NCI-H2196 (cell line): ENCODE results near the gene RHOF.

ENCODE experiments used
- DNase-seq: peaks from one replicate; lab custom pipeline; 2025; ENCODE audit not compliant: unreplicated experiment; lab: John Stamatoyannopoulos, UW

Gene RHOF

DNA sequence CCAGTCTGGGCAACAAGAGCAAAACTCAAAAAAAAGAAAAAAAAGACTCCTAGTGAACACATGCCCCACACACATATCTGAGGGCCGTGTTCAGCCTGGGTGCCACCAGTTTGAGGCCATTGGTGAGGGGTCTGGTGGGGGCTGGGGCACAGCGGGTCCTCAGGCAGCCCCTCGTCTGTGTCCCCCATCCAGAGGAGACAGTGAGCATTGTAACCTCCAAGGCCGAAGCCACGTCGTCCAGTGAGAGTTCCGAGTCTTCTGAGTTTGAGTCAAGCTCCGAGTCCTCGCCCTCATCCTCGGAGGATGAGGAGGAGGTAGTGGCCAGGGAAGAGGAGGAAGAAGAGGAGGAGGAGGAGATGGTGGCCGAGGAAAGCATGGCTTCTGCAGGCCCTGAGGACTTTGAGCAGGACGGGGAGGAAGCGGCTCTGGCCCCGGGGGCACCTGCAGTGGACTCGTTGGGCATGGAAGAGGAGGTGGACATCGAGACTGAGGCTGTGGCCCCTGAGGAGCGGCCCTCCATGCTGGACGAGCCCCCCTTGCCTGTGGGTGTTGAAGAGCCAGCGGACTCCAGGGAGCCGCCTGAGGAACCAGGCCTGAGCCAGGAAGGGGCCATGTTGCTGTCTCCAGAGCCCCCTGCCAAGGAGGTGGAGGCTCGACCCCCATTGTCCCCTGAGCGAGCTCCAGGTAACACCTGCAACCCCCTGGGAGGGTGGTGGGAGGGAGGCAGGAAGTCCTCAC, 25.9 kb upstream of the RHOF start:
- DNase-seq = no peak

DNA sequence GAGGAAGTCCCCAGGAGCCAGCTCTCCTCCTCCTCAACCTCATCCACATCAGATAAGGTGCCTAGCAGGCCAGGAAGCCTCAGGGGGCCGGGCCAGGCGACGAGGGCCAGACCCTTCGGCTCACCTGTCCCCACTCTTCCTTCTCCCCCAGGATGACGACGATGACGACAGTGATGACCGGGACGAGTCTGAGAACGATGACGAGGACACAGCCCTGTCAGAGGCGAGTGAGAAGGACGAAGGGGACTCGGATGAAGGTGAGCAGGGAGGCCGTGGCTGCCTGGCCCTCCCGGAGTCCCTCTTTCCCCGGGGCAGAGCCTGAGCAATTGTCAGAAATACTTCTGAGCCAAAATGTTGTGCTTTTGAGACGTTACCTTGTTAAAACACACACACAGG, 24.2 kb upstream of the RHOF start:
- no peak for DNase-seq

DNA sequence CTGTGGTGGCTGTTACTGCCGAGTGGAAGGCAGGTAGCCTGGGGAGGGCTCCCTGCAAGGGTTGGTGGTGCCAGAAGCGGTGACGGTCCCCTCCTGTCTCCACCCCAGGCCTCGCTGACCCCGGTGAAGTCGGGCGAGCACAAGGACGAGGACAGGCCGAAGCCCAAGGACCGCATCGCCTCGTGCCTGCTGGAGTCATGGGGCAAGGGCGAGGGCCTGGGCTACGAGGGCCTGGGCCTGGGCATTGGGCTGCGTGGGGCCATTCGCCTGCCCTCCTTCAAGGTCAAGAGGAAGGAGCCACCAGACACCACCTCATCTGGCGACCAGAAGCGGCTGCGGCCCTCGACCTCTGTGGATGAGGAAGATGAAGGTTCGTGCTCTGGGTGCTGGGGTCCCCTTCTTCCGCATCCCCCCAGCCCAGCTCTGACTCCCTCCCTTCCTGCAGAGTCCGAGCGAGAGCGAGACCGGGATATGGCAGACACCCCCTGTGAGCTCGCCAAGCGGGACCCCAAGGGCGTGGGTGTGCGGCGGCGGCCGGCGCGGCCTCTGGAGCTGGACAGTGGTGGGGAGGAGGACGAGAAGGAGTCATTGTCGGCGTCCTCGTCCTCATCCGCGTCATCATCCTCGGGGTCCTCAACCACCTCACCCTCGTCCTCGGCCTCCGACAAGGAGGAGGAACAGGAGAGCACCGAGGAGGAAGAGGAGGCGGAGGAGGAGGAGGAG, 23.6 kb upstream of the RHOF start:
- DNase-seq = no peak

DNA sequence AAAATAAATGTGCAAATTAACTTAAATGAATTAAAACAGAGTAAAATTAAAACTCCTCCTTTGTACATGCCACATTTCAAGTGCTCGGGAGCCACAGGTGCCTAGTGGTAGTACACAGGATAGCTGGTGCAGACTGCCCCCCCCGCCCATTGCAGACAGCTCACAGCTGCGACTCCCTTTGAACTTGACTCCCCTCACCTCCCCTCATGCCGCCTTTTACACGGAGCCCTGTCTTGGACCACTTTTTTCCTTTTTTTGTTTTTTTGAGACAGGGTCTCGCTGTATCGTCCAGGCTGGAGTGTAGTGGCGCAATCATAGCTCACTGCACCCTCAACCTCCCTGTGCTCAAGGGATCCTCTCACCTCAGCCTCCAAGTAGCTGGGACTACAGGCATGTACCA, 21.8 kb upstream of the RHOF start:
- DNase-seq = no peak

DNA sequence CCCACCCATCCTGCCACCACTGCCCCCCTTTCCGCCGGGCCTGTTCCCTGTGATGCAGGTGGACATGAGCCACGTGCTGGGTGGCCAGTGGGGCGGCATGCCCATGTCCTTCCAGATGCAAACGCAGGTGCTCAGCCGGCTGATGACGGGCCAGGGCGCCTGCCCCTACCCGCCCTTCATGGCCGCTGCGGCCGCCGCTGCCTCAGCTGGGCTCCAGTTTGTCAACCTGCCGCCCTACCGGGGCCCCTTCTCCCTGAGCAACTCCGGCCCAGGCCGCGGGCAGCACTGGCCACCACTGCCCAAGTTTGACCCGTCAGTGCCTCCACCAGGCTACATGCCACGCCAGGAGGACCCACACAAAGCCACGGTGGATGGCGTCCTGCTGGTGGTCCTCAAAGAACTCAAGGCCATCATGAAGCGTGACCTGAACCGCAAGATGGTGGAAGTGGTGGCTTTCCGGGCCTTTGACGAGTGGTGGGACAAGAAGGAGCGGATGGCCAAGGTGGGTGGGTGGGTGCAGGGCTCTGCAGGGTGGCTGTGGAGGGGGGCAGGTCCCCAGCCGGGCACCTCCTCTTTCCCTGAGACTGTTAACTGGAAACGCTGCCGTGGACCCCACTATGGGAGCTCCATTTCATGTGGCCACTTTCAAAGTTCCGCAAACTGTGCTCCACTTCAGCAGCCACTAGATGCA, 21.1 kb upstream of the RHOF start:
- no peak for DNase-seq

DNA sequence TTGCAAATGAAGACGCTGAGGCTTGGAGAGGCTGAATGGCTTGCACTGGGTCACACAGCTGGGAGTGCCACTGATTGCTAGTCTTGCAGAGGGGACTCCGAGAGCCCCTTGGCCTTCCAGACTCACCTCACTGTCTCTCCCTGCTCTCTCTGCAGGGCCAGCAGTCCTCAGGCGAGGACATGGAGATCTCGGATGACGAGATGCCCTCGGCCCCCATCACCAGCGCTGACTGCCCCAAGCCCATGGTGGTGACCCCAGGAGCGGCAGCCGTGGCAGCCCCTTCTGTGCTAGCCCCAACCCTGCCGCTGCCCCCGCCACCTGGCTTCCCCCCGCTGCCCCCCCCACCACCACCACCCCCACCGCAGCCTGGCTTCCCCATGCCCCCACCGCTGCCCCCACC, 20.5 kb upstream of the RHOF start:
- no peak for DNase-seq

DNA sequence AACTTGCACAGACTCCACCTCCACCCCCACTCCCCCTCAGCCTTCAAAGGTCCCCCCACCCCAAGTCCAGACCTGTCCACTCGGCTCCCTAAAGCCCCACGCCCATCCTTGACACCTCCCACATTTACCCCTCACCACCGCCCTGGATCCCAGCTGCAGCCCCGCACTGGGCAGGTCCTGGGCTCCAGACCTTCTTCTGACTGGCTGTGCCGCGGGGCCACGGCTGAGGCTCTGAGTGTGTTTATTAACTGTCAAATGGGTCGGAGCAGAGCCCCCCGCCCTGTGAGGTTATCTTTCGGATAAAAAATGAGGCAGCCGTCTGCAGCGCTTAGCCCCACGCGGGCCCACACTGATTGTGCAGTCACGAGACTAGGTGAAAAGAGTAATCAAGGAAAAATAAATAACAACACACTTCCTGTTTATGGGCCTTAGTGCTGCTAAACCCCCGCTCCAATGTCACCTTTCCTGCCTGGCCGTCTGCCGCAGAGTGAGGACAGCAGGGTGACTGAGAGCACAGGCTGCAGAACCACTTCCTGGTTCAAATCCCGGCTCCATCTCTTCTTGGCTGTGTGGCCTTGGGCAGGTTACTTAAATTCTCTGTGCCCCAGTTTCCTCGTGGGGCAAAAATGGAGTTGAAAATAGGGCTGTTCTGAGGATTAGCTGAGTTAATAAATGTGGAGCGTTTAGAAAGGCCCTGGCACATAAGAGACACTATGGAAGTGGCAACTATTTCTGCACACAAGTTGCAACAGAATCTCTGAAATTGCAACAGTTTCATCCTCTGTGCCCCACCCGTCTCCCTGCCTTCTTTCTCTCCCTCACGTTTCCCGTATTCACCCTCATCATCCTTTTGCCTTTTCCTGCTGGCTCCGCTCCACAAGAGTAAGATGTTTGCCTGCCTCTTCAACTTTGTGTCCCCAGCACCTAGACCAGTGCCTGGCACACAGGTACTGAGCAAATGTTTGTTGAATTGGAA, 19.7 kb upstream of the RHOF start:
- DNase-seq = no peak

DNA sequence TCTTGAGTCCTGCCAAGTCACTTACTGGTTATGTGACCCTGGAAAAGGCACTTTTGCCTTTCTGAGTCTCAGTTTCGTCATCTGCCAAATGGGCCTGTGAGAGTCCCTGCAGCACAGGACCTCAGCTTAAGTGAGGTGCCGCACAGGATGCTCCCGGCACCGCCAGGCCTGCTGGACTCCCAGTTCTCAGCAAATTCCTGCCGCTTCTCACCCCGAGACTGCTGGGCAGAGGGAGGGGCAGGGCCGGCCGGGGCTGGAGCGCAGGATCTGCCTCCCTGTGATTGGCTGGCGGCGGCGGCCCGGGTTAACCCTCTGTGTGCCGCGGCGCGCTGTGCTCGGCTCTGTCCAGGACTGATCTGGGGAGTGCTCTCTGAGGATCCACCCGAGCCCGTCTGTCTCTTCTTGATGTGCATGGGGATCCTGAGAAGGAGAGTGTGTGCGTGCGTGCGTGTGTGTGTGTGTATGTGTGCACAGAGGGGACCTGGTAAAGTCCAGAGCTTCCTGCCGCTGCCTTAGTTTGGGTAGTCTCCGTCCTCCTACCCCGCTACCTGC, 18.9 kb upstream of the RHOF start:
- DNase-seq = peak; percentile 63

DNA sequence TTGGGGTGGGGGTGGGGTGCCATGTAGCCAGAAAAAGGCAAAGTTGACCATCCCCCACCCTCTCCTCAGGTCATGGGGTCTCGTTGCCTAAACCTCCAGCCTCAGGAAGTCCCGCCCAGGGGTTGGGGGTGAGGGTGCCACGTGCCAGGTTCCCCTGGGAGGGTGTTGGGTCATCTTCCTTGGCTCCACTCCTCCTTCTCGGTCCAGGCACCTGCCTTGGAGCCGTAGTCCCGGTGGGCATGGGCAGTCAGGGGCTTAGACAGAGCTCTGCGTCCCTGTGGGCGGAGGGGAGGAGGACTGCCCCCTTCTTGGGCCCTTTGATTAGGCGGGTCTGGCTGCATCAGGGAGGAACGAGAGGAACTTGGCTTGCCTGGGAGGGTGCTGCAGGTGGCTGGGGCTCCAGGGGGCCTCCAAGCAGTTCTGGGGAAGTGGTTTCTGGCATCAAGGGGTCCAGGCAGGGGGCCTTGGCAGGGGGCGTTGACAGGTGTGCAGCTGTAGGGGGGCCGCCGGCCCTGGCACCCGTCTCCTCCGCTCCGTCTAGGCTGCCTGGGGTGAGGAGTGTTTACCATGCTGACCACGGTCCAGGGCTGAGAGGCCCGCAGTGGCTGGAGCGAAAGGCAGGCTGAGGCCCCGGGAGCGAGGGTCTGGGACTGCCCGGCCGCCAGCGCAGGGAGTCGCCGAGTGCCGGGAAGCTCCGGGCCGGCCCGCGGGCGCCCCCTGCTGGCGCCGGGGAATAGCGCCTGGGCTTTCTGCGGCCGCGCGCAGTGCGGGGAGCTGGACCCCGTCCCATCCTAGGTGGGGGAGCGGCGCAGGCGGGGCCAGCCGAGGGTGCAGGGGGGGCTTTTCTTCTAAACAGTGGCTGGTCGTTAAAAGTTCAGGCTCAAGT, 18.2 kb upstream of the RHOF start:
- DNase-seq = peak; percentile 78

DNA sequence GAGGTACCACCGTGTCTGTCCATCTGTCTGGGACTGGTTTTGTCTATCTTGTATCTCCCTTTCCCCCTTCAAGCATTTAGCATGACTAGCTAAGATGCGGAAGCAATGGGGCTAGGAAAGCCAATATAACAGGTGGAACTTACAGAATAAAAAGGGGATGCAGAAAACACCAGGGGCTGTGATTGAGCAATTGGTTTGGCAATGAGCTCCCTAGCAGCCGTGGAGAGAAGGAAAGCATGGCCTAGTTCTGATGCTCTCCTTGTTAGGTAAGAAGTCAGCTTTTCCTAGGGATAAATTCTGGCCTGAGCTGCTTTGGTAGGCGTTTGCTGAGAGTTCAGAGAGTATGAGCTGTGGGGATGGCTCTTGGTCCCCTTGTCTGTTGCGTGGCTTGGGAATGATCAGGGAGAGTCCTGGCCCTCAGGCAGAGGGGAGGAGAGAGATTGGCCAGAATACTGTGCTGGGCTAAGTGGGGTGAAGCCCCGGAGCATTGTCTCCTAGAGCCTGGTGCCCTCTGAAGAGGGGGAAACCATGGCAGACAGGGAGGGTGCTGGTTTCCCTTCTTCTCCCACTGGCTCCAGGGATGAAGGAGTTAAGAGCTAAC, 17.4 kb upstream of the RHOF start:
- DNase-seq = no peak

DNA sequence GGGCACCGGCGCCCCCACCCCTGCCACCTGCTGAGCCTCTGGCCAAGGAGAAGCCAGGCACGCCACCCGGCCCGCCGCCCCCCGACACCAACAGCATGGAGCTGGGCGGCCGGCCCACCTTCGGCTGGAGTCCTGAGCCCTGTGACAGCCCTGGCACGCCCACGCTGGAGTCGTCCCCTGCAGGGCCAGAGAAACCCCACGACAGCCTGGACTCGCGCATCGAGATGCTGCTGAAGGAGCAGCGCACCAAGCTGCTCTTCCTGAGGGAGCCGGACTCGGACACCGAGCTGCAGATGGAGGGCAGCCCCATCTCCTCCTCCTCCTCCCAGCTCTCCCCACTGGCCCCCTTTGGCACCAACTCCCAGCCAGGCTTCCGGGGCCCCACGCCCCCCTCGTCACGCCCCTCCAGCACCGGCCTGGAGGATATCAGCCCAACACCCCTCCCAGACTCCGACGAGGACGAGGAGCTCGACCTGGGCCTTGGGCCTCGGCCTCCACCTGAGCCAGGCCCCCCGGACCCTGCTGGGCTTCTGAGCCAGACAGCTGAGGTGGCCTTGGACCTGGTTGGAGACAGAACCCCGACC, 16.8 kb upstream of the RHOF start:
- no peak for DNase-seq

DNA sequence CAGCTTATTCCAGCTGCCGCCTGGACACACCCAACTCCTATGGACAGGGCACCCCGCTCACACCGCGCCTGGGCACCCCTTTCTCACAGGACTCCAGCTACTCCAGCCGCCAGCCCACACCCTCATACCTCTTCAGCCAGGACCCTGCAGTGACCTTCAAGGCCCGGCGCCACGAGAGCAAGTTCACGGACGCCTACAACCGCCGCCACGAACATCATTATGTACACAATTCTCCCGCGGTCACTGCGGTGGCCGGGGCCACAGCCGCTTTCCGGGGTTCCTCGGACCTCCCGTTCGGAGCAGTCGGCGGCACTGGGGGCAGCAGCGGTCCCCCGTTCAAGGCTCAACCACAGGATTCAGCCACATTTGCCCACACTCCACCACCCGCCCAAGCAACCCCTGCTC, 16.2 kb upstream of the RHOF start:
- DNase-seq = no peak

DNA sequence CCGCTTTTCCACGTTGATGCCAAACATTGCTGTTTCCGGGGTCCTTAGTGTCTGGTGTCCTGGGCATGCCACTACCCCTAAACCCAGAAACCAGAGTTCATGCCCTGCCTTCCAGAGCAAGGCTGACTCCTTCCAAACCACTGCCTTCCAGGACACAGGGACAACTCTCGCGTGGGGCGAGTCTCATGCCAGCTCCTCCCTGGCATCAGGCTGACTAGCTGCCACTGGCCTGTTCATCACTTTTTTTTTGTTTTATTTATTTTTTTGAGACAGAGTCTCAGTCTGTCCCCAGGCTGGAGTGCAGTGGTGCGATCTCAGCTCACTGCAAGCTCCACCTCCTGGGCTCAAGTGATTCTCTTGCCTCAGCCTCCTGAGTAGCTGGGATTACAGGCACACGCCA, 15.1 kb upstream of the RHOF start:
- DNase-seq = no peak

DNA sequence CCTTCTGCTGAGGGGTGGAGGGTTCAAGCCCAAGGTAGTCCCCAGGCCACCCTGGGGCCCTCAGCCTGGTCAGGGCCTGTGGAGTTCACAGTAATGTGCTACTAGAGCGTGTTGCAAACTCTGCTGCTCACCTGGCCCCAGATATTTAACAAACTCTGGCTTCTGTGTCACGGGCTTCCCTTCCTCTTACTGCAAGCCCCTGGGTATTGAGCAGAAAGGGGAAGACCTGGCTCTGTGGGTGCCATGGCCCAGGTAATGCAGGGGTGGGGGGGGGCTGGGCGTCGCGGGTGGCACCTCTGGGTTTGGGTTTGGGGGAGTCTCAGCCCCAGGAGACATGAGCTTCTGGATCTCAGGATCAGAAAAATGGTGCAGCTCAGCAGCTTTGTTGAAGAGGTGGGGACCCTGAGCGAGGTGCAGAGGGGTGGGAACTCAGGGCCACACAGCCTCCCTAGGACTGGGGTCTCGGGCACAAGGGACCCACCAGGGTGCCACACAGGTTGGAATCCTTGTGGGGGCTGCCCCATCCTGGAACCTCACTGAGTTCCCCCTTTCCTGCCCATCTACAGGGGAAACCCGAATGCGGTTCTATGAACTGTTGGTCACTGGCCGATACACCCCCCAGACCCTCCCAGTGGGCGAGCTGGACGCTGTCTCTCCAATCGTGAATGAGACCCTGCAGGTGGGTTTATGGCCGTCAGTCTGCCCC, 14.3 kb upstream of the RHOF start:
- DNase-seq = no peak

DNA sequence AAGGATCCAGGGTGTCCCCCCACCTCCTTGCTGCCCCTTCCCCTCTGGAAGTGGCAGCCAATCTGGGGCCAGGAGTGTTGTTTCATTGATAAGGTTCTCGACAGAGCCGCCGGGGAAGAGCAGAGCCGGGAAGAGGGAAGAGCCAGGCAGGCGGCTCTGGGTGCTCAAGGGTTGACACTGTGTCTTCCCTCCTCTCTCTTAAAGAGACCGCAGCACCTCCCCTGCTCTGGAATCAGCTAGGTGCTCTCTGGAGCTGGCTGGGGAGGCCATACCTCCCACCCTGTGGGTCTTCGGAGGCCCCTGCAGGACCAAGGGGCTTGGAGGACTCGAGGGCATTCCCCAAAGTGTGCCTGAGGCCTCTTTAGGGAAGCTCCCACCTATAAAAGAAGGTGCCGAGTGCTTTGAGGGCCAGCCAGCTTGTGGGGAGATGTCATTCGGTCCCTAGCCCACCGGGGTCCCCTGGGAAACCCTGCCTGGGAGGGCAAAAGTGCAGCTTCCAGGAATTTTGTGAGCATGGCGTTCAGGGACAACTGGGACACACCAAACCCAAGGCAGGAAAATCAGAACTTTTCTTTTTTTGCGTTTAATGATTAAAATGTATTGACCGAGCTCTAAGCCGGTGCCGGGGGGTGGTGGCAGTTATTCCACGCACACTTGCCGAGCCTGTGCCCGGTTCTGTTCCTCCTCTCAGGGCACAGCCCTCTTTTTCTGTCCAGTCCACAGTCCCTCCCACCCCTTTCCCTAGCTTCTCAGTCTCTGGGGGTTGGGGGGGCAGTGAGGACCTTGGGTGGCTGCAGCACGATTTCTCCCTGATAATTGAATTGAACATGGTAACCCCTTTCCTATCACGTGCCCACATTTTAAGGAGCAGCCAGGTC, 13.3 kb upstream of the RHOF start:
- DNase-seq = no peak

DNA sequence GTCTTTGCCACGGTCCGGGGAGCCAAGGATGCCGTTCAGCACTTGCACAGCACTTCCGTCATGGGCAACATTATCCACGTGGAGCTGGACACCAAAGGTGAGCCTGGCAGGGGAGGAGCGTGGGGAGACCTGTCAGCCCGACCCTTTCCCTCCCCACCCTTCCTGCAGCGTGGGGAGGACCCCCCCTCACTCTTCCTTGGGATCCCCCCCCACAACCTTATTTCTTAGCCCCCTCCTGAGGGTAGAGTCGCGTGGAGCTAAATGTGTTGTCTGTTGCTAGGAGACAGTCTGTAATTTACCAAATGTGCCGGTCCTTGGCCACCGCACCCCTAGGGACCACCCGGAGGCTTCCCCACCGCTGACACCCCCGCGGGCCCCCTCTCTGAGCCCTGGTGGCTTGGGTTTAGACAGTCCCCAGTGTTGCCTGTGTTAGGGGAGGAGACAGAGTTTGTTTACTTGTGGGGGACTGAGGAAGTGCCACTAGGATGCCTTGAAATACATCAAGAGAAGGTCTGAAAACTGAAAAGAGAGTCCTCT, 12.6 kb upstream of the RHOF start:
- DNase-seq = no peak
